ENCODE data around the gene MTMR2. TPM values are rescaled to one million over a fixed set of nuclear protein-coding genes. Genes with fewer than 3 reads are reported as not detected.

MTMR2 gene
- total and polyA plus RNA-seq, 2 donors (not counting 3 experiments of a cell fraction or from before 2014, with no cell fraction given): 19.5 to 49.5 TPM

DNA sequence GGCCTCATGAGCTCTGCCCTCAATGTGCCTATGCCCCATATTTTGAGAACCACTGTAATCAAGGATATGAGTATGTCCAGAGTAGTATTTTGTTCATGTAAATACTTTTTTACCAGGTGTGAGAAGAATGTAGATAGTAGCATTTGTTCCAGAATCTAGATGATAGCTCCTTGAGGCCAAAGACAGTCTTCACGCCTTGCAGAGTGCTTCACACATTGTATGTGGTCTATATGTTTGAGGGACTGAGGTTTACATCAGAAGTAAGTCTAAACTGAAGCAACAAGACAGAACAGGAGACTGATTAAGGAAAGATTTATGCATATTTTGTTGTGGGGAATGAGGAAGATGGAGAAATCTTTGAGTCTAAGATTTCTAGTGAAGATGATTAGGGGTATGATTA lies 121.1 kb downstream of the MTMR2 start:
- H3K9me1 ChIP-seq (replicated peaks; ENCODE audit: control insufficient read depth, extremely low read depth, insufficient read depth, low read length): no peaks in the 10 kb centered on the region
- no peak overlapping the region for H3K4me2 ChIP-seq (ENCODE audit: insufficient read depth, low read length)
- DNase-seq (ENCODE audit: low read depth, low spot score) (no peak), FAIRE-seq (no peak)
- peaks cover 3% of the 10 kb centered on the region for H3K79me2 ChIP-seq (ENCODE audit: control insufficient read depth, insufficient read depth, low read length)
- H3K4me1 ChIP-seq (ENCODE audit: control insufficient read depth, extremely low read depth, insufficient read depth, low read length): no peaks in the 10 kb centered on the region
- BruUV-seq (replicated peaks): no TSS peak
- dilution Hi-C loops (cut with MboI; ENCODE audit: extremely low pct_ligation_motif_present, low sequenced_read_pairs) (no loop called here), intact Hi-C loops (cut with micrococcal nuclease) (no loop called here)
- no peaks in the 10 kb centered on the region for H3K9me3 ChIP-seq (replicated peaks; ENCODE audit: control insufficient read depth, insufficient read depth, low read length)
- H4K20me1 ChIP-seq (replicated peaks; ENCODE audit: control insufficient read depth, extremely low read depth, insufficient read depth, low read length): no peaks in the 10 kb centered on the region
- ChIA-PET CTCF (no interaction called here), POLR2A (no interaction called here)
- H3K27ac ChIP-seq (ENCODE audit: insufficient read depth, low read depth, low read length): no peak overlapping the region
- no peak overlapping the region for H3K4me3 ChIP-seq (replicated peaks in 1 of 3; ENCODE audit: insufficient read depth in 1 of 3, low read depth in 1 of 3, low read length in 3 of 3)
- H3K36me3 ChIP-seq (ENCODE audit: control insufficient read depth in 2 of 2, extremely low read depth in 1 of 2, insufficient read depth in 2 of 2, low read length in 2 of 2): peaks cover 0 to 2% of the 10 kb centered on the region in 2 experiments
- no peak for TF ChIP-seq FOS (IDR thresholded peaks at IDR 0.05; ENCODE audit: borderline replicate concordance, insufficient read depth, low read length)
- TF ChIP-seq GATA2 (IDR thresholded peaks at IDR 0.05; ENCODE audit: insufficient read depth, insufficient read length, low read depth, low read length): no peak
- TF ChIP-seq, protein P1, sequence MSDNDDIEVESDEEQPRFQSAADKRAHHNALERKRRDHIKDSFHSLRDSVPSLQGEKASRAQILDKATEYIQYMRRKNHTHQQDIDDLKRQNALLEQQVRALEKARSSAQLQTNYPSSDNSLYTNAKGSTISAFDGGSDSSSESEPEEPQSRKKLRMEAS (IDR thresholded peaks at IDR 0.05; ENCODE audit: insufficient read depth, insufficient read length): no peak
- TF ChIP-seq EZH2 (IDR thresholded peaks at IDR 0.05; ENCODE audit: borderline replicate concordance, low read depth, low read length, severe bottlenecking): no peak
- TF ChIP-seq, protein P2, sequence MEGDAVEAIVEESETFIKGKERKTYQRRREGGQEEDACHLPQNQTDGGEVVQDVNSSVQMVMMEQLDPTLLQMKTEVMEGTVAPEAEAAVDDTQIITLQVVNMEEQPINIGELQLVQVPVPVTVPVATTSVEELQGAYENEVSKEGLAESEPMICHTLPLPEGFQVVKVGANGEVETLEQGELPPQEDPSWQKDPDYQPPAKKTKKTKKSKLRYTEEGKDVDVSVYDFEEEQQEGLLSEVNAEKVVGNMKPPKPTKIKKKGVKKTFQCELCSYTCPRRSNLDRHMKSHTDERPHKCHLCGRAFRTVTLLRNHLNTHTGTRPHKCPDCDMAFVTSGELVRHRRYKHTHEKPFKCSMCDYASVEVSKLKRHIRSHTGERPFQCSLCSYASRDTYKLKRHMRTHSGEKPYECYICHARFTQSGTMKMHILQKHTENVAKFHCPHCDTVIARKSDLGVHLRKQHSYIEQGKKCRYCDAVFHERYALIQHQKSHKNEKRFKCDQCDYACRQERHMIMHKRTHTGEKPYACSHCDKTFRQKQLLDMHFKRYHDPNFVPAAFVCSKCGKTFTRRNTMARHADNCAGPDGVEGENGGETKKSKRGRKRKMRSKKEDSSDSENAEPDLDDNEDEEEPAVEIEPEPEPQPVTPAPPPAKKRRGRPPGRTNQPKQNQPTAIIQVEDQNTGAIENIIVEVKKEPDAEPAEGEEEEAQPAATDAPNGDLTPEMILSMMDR (IDR thresholded peaks at IDR 0.05; ENCODE audit: extremely low read depth in 1 of 2, insufficient read depth in 1 of 2, low read depth in 1 of 2, low read length in 2 of 2): no peak
- no peak for TF ChIP-seq JUN (IDR thresholded peaks at IDR 0.05; ENCODE audit: borderline replicate concordance, insufficient read depth, insufficient read length, low read depth)
- TF ChIP-seq POLR2A (IDR thresholded peaks at IDR 0.05; ENCODE audit: low read depth, low read length): no peak
- TF ChIP-seq POLR2AphosphoS5 (IDR thresholded peaks at IDR 0.05; ENCODE audit: insufficient read depth, low read depth, low read length): no peak
- TF ChIP-seq MYC (IDR thresholded peaks at IDR 0.05; ENCODE audit: low read depth, low read length): no peak
- H3K9ac ChIP-seq (replicated peaks; ENCODE audit: extremely low read depth, insufficient read depth, low read length): no peak overlapping the region
- H3K27me3 ChIP-seq (ENCODE audit: control insufficient read depth in 2 of 2, insufficient read depth in 2 of 2, low read length in 2 of 2): no peaks in the 10 kb centered on the region
- no peak overlapping the region for H2AFZ ChIP-seq (ENCODE audit: low read depth, low read length)

Measured in endothelial cell of umbilical vein (primary cell).